ENCODE data around the gene CDK2AP2.
"Not testable (repeated sequence)": the region's sequence is repeated elsewhere in the genome, so short reads cannot be mapped to it uniquely, and the experiment has no call there.

Gene CDK2AP2

GRCh38 chr11:67523556-67524479 is 15.9 kb upstream of the CDK2AP2 start:
- no peak for DNase-seq

GRCh38 chr11:67522844-67523555 is 15.0 kb upstream of the CDK2AP2 start, which contains the start of gene CABP2:
Gene CABP2 (minus strand): TSS chr11:67523446. CDS start chr11:67523326, 120 bp downstream.
- no peak for DNase-seq

- no peak for DNase-seq
These were observed 14.4 kb upstream of the CDK2AP2 start for GRCh38 chr11:67522338-67522737.

- no peak for DNase-seq
These were observed 14.0 kb upstream of the CDK2AP2 start for GRCh38 chr11:67521924-67522323.

GRCh38 chr11:67520856-67521824 is 13.2 kb upstream of the CDK2AP2 start:
- DNase-seq = no peak

GRCh38 chr11:67519726-67520125 is 11.8 kb upstream of the CDK2AP2 start:
- DNase-seq = no peak

- DNase-seq = no peak
These were observed 10.0 kb upstream of the CDK2AP2 start for GRCh38 chr11:67517784-67518552.

- no peak for DNase-seq
These were observed 8.8 kb upstream of the CDK2AP2 start for GRCh38 chr11:67516806-67517205.

- DNase-seq = no peak
These were observed 6.2 kb upstream of the CDK2AP2 start for GRCh38 chr11:67514116-67514515.

- DNase-seq = not testable (repeated sequence)
These were observed 3.6 kb upstream of the CDK2AP2 start for GRCh38 chr11:67511558-67511957.

GRCh38 chr11:67510023-67510345 is 2.0 kb upstream of the CDK2AP2 start:
- no peak for DNase-seq

GRCh38 chr11:67508486-67509121 is 642 bp upstream of the CDK2AP2 start:
- DNase-seq = peak; percentile 100

- no peak for DNase-seq
These were observed 609 bp downstream of the CDK2AP2 start for GRCh38 chr11:67507242-67507863.

- peak; percentile 21 for DNase-seq
These were observed 1.4 kb downstream of the CDK2AP2 start for GRCh38 chr11:67506426-67507051.

- peak; percentile 99 for DNase-seq
These were observed 2.2 kb downstream of the CDK2AP2 start for GRCh38 chr11:67505605-67506396.

GRCh38 chr11:67504950-67505581 is 2.9 kb downstream of the CDK2AP2 start, which contains the start of gene PITPNM1:
Gene PITPNM1 (minus strand): TSS chr11:67505363. CDS start chr11:67504180, 1,183 bp downstream.
- DNase-seq = peak; percentile 85

GRCh38 chr11:67504005-67504949 is 3.7 kb downstream of the CDK2AP2 start:
- peak; percentile 51 for DNase-seq

Data from RPMI8226 (cell line).